Liver (tissue), 3 donors: ENCODE measurements around the gene LSR.

Experiments used
- GABPA ChIP-seq, 2 donors: IDR thresholded peaks in 1 of 2; conservative IDR thresholded peaks in 1 of 2; 2 replicates each; pipeline ENCODE4 v1.6.1; 2016; ENCODE audit warnings: antibody characterized with exemption in 2 of 2, mild to moderate bottlenecking in 1 of 2, moderate library complexity in 1 of 2
- JUND ChIP-seq, 2 donors: IDR thresholded peaks; 2 replicates each; pipeline ENCODE4 v1.6.1; 2016; ENCODE audit warnings: antibody characterized with exemption in 2 of 2
- NR2F2 ChIP-seq: IDR thresholded peaks from 2 replicates; pipeline ENCODE4 v1.6.1; 2016; ENCODE audit warnings: antibody characterized with exemption
- RAD21 ChIP-seq, 2 donors: IDR thresholded peaks; 2 replicates each; pipeline ENCODE4 v1.6.1; 2016; ENCODE audit warnings: antibody characterized with exemption in 2 of 2, mild to moderate bottlenecking in 2 of 2
- SP1 ChIP-seq: IDR thresholded peaks from 2 replicates; pipeline ENCODE4 v1.6.1; 2018; ENCODE audit warnings: antibody characterized with exemption, mild to moderate bottlenecking
- TAF1 ChIP-seq: conservative IDR thresholded peaks from 2 replicates; pipeline ENCODE4 v1.6.1; 2016; ENCODE audit warnings: antibody characterized with exemption, mild to moderate bottlenecking
- TF ChIP-seq, protein P1 (sequence below): fragments of 150-350 bp; IDR thresholded peaks from 2 replicates; pipeline ENCODE4 v1.5.1; 2017; ENCODE audit warnings: improper control_type of control experiment, low read depth, low read length; ENCODE audit not compliant: missing input control
- TF ChIP-seq, protein P2 (sequence below): IDR thresholded peaks from 2 replicates; pipeline ENCODE4 v1.6.1; 2016; ENCODE audit warnings: antibody characterized with exemption
- TF ChIP-seq, protein P3 (sequence below): IDR thresholded peaks from 2 replicates; pipeline ENCODE4 v1.6.1; 2016; ENCODE audit warnings: antibody characterized with exemption
- donor health status: healthy.
- donor health status: healthy.

DNA sequence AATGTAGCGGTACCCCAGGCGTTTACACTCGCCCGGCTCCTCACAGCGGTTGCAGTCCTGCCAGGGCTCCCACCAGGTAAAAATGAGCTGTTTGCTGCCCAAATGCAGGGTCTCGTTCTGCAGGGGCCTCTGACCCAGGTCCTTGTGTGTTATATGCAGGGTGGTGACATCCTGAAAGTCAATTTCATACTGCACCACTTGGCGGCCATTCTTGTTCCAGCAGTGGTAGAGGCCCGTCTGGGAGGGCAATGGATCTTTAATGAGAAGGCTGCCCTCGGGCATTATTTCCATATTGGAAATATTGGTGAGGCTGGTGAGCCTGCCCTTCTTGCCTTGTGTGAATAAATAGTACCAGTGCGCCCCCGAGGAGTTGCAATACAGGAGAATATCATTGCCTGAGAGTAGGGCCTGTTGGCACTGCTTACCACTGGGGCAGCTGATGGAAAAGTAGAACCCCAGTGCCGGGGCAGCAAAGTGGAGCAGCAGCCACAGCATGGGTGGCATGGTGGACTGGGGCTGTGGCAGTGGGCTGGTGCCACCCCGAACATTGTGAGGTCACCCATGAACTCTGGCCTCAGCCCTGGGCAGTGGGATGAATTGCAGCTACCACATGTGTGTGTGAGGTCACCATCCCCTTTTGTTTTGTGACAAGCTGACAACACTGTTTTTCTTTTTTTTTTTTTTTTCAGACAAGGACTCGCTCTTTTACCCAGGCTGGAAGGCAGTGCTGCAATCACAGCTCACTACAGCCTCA is 20.4 kb upstream of the LSR start, which contains the start of gene FAM187B:
- TF ChIP-seq, protein P1, sequence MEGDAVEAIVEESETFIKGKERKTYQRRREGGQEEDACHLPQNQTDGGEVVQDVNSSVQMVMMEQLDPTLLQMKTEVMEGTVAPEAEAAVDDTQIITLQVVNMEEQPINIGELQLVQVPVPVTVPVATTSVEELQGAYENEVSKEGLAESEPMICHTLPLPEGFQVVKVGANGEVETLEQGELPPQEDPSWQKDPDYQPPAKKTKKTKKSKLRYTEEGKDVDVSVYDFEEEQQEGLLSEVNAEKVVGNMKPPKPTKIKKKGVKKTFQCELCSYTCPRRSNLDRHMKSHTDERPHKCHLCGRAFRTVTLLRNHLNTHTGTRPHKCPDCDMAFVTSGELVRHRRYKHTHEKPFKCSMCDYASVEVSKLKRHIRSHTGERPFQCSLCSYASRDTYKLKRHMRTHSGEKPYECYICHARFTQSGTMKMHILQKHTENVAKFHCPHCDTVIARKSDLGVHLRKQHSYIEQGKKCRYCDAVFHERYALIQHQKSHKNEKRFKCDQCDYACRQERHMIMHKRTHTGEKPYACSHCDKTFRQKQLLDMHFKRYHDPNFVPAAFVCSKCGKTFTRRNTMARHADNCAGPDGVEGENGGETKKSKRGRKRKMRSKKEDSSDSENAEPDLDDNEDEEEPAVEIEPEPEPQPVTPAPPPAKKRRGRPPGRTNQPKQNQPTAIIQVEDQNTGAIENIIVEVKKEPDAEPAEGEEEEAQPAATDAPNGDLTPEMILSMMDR, result no peak
- TF ChIP-seq, protein P2, sequence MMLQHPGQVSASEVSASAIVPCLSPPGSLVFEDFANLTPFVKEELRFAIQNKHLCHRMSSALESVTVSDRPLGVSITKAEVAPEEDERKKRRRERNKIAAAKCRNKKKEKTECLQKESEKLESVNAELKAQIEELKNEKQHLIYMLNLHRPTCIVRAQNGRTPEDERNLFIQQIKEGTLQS, result no peak
- TF ChIP-seq SP1, result no peak
- TF ChIP-seq RAD21 (IDR thresholded peaks at IDR 0.05), result no peak
- TF ChIP-seq, protein P3, sequence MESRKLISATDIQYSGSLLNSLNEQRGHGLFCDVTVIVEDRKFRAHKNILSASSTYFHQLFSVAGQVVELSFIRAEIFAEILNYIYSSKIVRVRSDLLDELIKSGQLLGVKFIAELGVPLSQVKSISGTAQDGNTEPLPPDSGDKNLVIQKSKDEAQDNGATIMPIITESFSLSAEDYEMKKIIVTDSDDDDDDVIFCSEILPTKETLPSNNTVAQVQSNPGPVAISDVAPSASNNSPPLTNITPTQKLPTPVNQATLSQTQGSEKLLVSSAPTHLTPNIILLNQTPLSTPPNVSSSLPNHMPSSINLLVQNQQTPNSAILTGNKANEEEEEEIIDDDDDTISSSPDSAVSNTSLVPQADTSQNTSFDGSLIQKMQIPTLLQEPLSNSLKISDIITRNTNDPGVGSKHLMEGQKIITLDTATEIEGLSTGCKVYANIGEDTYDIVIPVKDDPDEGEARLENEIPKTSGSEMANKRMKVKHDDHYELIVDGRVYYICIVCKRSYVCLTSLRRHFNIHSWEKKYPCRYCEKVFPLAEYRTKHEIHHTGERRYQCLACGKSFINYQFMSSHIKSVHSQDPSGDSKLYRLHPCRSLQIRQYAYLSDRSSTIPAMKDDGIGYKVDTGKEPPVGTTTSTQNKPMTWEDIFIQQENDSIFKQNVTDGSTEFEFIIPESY, result no peak
- TF ChIP-seq TAF1, result no peak
- TF ChIP-seq NR2F2, result no peak
- TF ChIP-seq GABPA (IDR thresholded peaks at IDR 0.05 in 1 of 2, conservative IDR thresholded peaks at IDR 0.05 in 1 of 2), result no peak
- TF ChIP-seq JUND (IDR thresholded peaks at IDR 0.05), result no peak
